Panc1 (cell line): ENCODE measurements around the gene OR8B8.

Experiments used
- POLR2AphosphoS5 ChIP-seq: IDR thresholded peaks from 2 replicates; pipeline ENCODE4 v1.6.1; 2012; ENCODE audit warnings: mild to moderate bottlenecking, low read depth, low read length, moderate library complexity
- REST ChIP-seq, 2 experiments: IDR thresholded peaks; 2 replicates each; pipeline ENCODE4 v1.6.1; 2011 to 2012; ENCODE audit warnings: low read depth in 2 of 2, control low read depth in 1 of 2, low read length in 1 of 2, mild to moderate bottlenecking in 1 of 2, moderate library complexity in 1 of 2; ENCODE audit not compliant: insufficient read depth in 1 of 2
- SIN3A ChIP-seq: IDR thresholded peaks from 2 replicates; pipeline ENCODE4 v1.6.1; 2012; ENCODE audit warnings: low read depth, mild to moderate bottlenecking, low read length, moderate library complexity, borderline replicate concordance; ENCODE audit not compliant: insufficient read depth
- TF ChIP-seq, protein P1 (sequence below): fragments of 450-650 bp; IDR thresholded peaks from 2 replicates; pipeline ENCODE4 v1.5.1; 2017; ENCODE audit warnings: mild to moderate bottlenecking

DNA sequence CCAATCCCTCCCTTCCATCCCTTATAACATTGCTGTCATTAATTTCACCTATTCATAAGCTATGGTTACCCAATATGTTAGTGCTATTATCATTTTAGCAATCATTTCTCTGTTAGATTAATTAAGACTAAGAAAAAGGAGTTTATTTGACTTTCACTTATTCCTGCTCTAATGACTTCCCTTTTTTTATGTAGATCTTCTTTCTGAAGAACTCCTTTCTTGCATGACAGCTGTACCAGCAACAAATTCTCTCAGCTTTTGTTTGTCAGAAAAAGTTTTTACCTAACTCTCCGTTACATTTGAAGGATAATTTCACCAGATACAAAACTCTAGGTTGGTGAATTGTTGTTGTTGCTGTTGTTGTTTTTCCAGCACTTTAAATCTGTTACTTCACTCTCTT, 28.6 kb upstream of the OR8B8 start:
- TF ChIP-seq, protein P1, sequence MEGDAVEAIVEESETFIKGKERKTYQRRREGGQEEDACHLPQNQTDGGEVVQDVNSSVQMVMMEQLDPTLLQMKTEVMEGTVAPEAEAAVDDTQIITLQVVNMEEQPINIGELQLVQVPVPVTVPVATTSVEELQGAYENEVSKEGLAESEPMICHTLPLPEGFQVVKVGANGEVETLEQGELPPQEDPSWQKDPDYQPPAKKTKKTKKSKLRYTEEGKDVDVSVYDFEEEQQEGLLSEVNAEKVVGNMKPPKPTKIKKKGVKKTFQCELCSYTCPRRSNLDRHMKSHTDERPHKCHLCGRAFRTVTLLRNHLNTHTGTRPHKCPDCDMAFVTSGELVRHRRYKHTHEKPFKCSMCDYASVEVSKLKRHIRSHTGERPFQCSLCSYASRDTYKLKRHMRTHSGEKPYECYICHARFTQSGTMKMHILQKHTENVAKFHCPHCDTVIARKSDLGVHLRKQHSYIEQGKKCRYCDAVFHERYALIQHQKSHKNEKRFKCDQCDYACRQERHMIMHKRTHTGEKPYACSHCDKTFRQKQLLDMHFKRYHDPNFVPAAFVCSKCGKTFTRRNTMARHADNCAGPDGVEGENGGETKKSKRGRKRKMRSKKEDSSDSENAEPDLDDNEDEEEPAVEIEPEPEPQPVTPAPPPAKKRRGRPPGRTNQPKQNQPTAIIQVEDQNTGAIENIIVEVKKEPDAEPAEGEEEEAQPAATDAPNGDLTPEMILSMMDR: no peak
- TF ChIP-seq SIN3A (no peak), POLR2AphosphoS5 (no peak), REST (IDR thresholded peaks at IDR 0.05; ENCODE audit: insufficient read depth in 1 of 2, low read depth in 2 of 2, low read length in 1 of 2) (no peak)
